H1 (cell line): ENCODE data around the gene PRCP. TPM values are rescaled to one million over a fixed set of nuclear protein-coding genes. Genes with fewer than 3 reads are reported as not detected.

Experiments
- CTCF ChIA-PET: fragments of 300-600 bp; sonication (Branson Sonifier 250); formaldehyde crosslinking; loops from one replicate; lab custom pipeline; 2021; ENCODE audit not compliant: partially characterized antibody; lab: Charles Lee
- POLR2A ChIA-PET: fragments of 300-600 bp; sonication (Branson Sonifier 250); formaldehyde crosslinking; loops from one replicate; lab custom pipeline; 2021; ENCODE audit warnings: inconsistent platforms; ENCODE audit not compliant: partially characterized antibody; lab: Charles Lee
- DNase-seq, 2 experiments: peaks; one replicate each; pipeline versions ENCODE4 v3.0.0 to v3.0.0-alpha.2; 2010 to 2022; ENCODE audit warnings: low spot score in 2 of 2, low read depth in 1 of 2, mixed read lengths in 1 of 2
- FAIRE-seq: peaks from 2 replicates; lab custom pipeline; 2011; peaks lifted over from hg19 to GRCh38; lab: Jason Lieb, UNC
- H2AFZ ChIP-seq: 2 replicates; pipeline ENCODE4 v1.8.1; 2012; ENCODE audit warnings: low read length, inconsistent platforms
- H2AK5ac ChIP-seq: 2 replicates; pipeline ENCODE4 v1.6.1; 2013; ENCODE audit warnings: low read depth, low read length
- H2BK120ac ChIP-seq: replicated peaks from 2 replicates; pipeline ENCODE3; 2013; ENCODE audit warnings: low read depth, low read length, inconsistent platforms
- H2BK12ac ChIP-seq: 2 replicates; pipeline ENCODE4 v1.6.1; 2013; ENCODE audit warnings: low read depth, low read length
- H2BK15ac ChIP-seq: 2 replicates; pipeline ENCODE4 v1.6.1; 2013; ENCODE audit warnings: low read length
- H2BK20ac ChIP-seq: 2 replicates; pipeline ENCODE4 v1.6.1; 2013; ENCODE audit warnings: low read length
- H2BK5ac ChIP-seq: 2 replicates; pipeline ENCODE4 v1.6.1; 2013; ENCODE audit warnings: low read depth, low read length
- H3K14ac ChIP-seq: 2 replicates; pipeline ENCODE4 v1.6.1; 2013; ENCODE audit warnings: inconsistent platforms; ENCODE audit not compliant: insufficient read length
- H3K18ac ChIP-seq: 2 replicates; pipeline ENCODE4 v1.6.1; 2013; ENCODE audit warnings: low read length; ENCODE audit errors: extremely low read depth
- H3K23ac ChIP-seq: 2 replicates; pipeline ENCODE4 v1.6.1; 2013; ENCODE audit warnings: inconsistent platforms; ENCODE audit not compliant: insufficient read length
- H3K23me2 ChIP-seq: 2 replicates; pipeline ENCODE4 v1.6.1; 2013; ENCODE audit warnings: low read depth, low read length
- H3K27ac ChIP-seq: 2 replicates; pipeline ENCODE4 v1.6.1; 2011; ENCODE audit warnings: low read depth, low read length, inconsistent platforms
- H3K27me3 ChIP-seq, 4 experiments: replicated peaks in 1 of 4; 1 replicate in 1 of 4; 2 replicates in 3 of 4; pipeline versions ENCODE4 v1.6.1 to v1.8.1; 2011 to 2013; ENCODE audit warnings: low read length in 3 of 4, mild to moderate bottlenecking in 3 of 4, inconsistent platforms in 2 of 4, mixed read lengths in 2 of 4, moderate library complexity in 1 of 4; ENCODE audit not compliant: control insufficient read depth in 3 of 4, insufficient read depth in 3 of 4; ENCODE audit errors: extremely low read depth in 1 of 4
- H3K36me3 ChIP-seq, 4 experiments: 2 replicates each; pipeline versions ENCODE4 v1.6.1 to v1.8.1; 2011 to 2013; ENCODE audit warnings: mild to moderate bottlenecking in 4 of 4, low read length in 3 of 4, moderate library complexity in 2 of 4, control low read depth in 1 of 4, inconsistent platforms in 1 of 4; ENCODE audit not compliant: insufficient read depth in 4 of 4, control insufficient read depth in 2 of 4
- H3K4ac ChIP-seq: replicated peaks from 2 replicates; pipeline ENCODE3; 2013; ENCODE audit warnings: low read length, low read depth, mixed read lengths, inconsistent platforms; ENCODE audit not compliant: insufficient read length
- H3K4me1 ChIP-seq, 4 experiments: replicated peaks in 1 of 4; 1 replicate in 1 of 4; 2 replicates in 3 of 4; pipeline versions ENCODE4 v1.6.1 to v1.8.1; 2011 to 2013; ENCODE audit warnings: low read length in 3 of 4, inconsistent platforms in 2 of 4, mixed read lengths in 1 of 4; ENCODE audit not compliant: insufficient read depth in 4 of 4, control insufficient read depth in 3 of 4
- H3K4me2 ChIP-seq, 2 experiments: 2 replicates each; pipeline versions ENCODE4 v1.6.1 to v1.8.1; 2011 to 2013; ENCODE audit warnings: low read depth in 2 of 2, low read length in 2 of 2, control low read depth in 1 of 2, inconsistent platforms in 1 of 2, mild to moderate bottlenecking in 1 of 2; ENCODE audit not compliant: insufficient read depth in 1 of 2
- H3K4me3 ChIP-seq, 4 experiments: fragments of 200-600, 300-600 bp in 1 of 4; sonication (generic), shearing (Covaris generic), sonication (Bioruptor Twin) in 1 of 4; 2 replicates each; pipeline versions ENCODE4 v1.5.1 to v1.8.1; 2011 to 2016; ENCODE audit warnings: low read length in 4 of 4, low read depth in 3 of 4, control low read depth in 2 of 4, inconsistent platforms in 2 of 4, mild to moderate bottlenecking in 2 of 4, mixed read lengths in 1 of 4, moderate library complexity in 1 of 4; ENCODE audit not compliant: insufficient read depth in 2 of 4; ENCODE audit errors: extremely low read depth in 1 of 4
- H3K56ac ChIP-seq: replicated peaks from 2 replicates; pipeline ENCODE3; 2013; ENCODE audit warnings: low read depth, mild to moderate bottlenecking, mixed read lengths, low read length, inconsistent platforms; ENCODE audit not compliant: insufficient read length
- H3K79me1 ChIP-seq: 2 replicates; pipeline ENCODE4 v1.6.1; 2013; ENCODE audit warnings: low read depth, low read length, control low read depth
- H3K79me2 ChIP-seq, 2 experiments: 2 replicates each; pipeline versions ENCODE4 v1.6.1 to v1.8.1; 2012 to 2013; ENCODE audit warnings: low read length in 2 of 2, mild to moderate bottlenecking in 2 of 2, inconsistent platforms in 1 of 2; ENCODE audit not compliant: insufficient read depth in 2 of 2, control insufficient read depth in 1 of 2
- H3K9ac ChIP-seq, 4 experiments: replicated peaks in 1 of 4; 1 replicate in 1 of 4; 2 replicates in 3 of 4; pipeline versions ENCODE4 v1.6.1 to v1.8.1; 2011 to 2013; ENCODE audit warnings: low read depth in 3 of 4, low read length in 3 of 4, control low read depth in 2 of 4, mild to moderate bottlenecking in 2 of 4, moderate library complexity in 2 of 4, inconsistent platforms in 1 of 4; ENCODE audit errors: extremely low read depth in 1 of 4
- H3K9me3 ChIP-seq, 2 experiments: 2 replicates each; pipeline versions ENCODE4 v1.6.1 to v1.8.1; 2012 to 2013; ENCODE audit warnings: mild to moderate bottlenecking in 2 of 2, moderate library complexity in 2 of 2, control low read depth in 1 of 2, inconsistent platforms in 1 of 2, low read depth in 1 of 2, low read length in 1 of 2, mixed read lengths in 1 of 2; ENCODE audit not compliant: insufficient read depth in 2 of 2
- H4K20me1 ChIP-seq, 2 experiments: replicated peaks in 1 of 2; 2 replicates each; pipeline versions ENCODE3 to v1.8.1; 2011 to 2013; ENCODE audit warnings: inconsistent platforms in 2 of 2, low read length in 2 of 2, mild to moderate bottlenecking in 1 of 2; ENCODE audit not compliant: insufficient read depth in 2 of 2, control insufficient read depth in 1 of 2
- H4K5ac ChIP-seq: 2 replicates; pipeline ENCODE4 v1.6.1; 2013; ENCODE audit warnings: low read length, low read depth, mixed read lengths, inconsistent platforms; ENCODE audit not compliant: insufficient read length
- H4K8ac ChIP-seq: 2 replicates; pipeline ENCODE4 v1.8.0; 2013; ENCODE audit warnings: mild to moderate bottlenecking, moderate library complexity, low read length, inconsistent platforms; ENCODE audit not compliant: insufficient read depth; ENCODE audit errors: extremely low read depth
- H4K91ac ChIP-seq: replicated peaks from 2 replicates; pipeline ENCODE3; 2013; ENCODE audit warnings: low read length, mixed read lengths, inconsistent platforms; ENCODE audit not compliant: insufficient read length
- MAFK ChIP-seq: IDR thresholded peaks from 2 replicates; pipeline ENCODE4 v1.6.1; 2012; ENCODE audit warnings: low read depth, mild to moderate bottlenecking, improper control_type of control experiment, low read length
- NANOG ChIP-seq: IDR thresholded peaks from 2 replicates; pipeline ENCODE4 v1.6.1; 2011; ENCODE audit warnings: low read length, low read depth, mild to moderate bottlenecking, inconsistent platforms; ENCODE audit not compliant: insufficient read depth, poor library complexity, severe bottlenecking
- SAP30 ChIP-seq: fragments of 300-600 bp; sonication (generic); IDR thresholded peaks from 2 replicates; pipeline ENCODE4 v1.7.1; 2012; ENCODE audit warnings: low read length, moderate library complexity, mild to moderate bottlenecking, inconsistent platforms; ENCODE audit not compliant: insufficient read depth, insufficient replicate concordance
- SIX5 ChIP-seq: IDR thresholded peaks from 2 replicates; pipeline ENCODE4 v1.6.1; 2011; ENCODE audit warnings: mild to moderate bottlenecking, low read depth, low read length
- WGBS, 2 experiments: shearing (Covaris generic) in 1 of 2; methylation state at CpG; one replicate each; pipeline versions ENCODE4 v1.1.6 to v1.1.7; 2013 to 2015; ENCODE audit warnings: low lambda C conversion rate in 2 of 2, mixed read lengths in 2 of 2, inconsistent platforms in 1 of 2, low coverage in 1 of 2, missing lambda C conversion rate in 1 of 2; ENCODE audit not compliant: insufficient replicate concordance in 2 of 2, insufficient coverage in 1 of 2, insufficient read length in 1 of 2; ENCODE audit errors: extremely low coverage in 1 of 2, missing lambda C conversion rate in 1 of 2; 5-methylcytosine and 5-hydroxymethylcytosine counted together
- polyA plus RNA-seq, 7 experiments: library from polyadenylated mRNA; depleted of rRNA in 3 of 7; stranded (reverse) in 5 of 7; unstranded in 2 of 7; fragments of >200 nt in 5 of 7; fragments of 200-250 nt in 2 of 7; gene quantifications; 1 replicate in 5 of 7; 2 replicates in 1 of 7; 4 replicates in 1 of 7; pipeline versions ENCODE4 v1.2.1 to v1.2.3, GENCODE V29; 2011 to 2013; ENCODE audit warnings: missing spikeins in 2 of 7, mixed read lengths in 2 of 7
- total RNA-seq: library from RNA; stranded (reverse); fragmentation: NEBNext Ultra II Directional; extraction: Animal tissue kit (Norgen Biotek cat#: 25700); gene quantifications from 2 replicates; pipeline ENCODE4 v1.2.1, GENCODE V29; 2021

The PRCP gene
- total and polyA plus RNA-seq, 2 of the 8 experiments (the other 6 are each of a cell fraction or from before 2014, with no cell fraction given): 63.8 to 84.4 TPM

GRCh38 chr11:82858133-82858532 is 42.1 kb downstream of the PRCP start:
- Histone ChIP-seq H3K27ac (no peak overlapping the region), H3K9ac (no peak overlapping the region), H3K4me2 (no peak overlapping the region), H4K8ac (no peak overlapping the region), H3K4ac (no peak overlapping the region), H3K9me3 (no peaks in the 10 kb centered on the region), H3K79me2 (no peaks in the 10 kb centered on the region), H3K18ac (no peak overlapping the region), H3K79me1 (no peaks in the 10 kb centered on the region), H3K23ac (no peak overlapping the region), H3K27me3 (no peaks in the 10 kb centered on the region), H3K36me3 (no peaks in the 10 kb centered on the region), H2BK20ac (no peak overlapping the region), H2BK15ac (no peak overlapping the region), H2AFZ (no peak overlapping the region), H2BK5ac (no peak overlapping the region), H4K5ac (no peak overlapping the region), H3K14ac (no peak overlapping the region), H3K56ac (no peak overlapping the region), H3K23me2 (no peaks in the 10 kb centered on the region), H4K91ac (no peak overlapping the region), H2BK12ac (no peak overlapping the region), H2AK5ac (no peak overlapping the region), H3K4me1 (no peaks in the 10 kb centered on the region), H4K20me1 (peaks cover 0 to 2% of the 10 kb centered on the region in 2 experiments), H3K4me3 (no peak overlapping the region), H2BK120ac (no peak overlapping the region)
- no peak for DNase-seq
- 85% methylated on average over 2 of the region's 2 CpGs; no CpG with 5 or more reads in 1 of the 2 experiments for WGBS, 2 experiments
- peak; percentile 39 for FAIRE-seq
- ChIA-PET POLR2A (no interaction called here), CTCF (interaction anchor here (0.8 to 2.0 kb wide), 2 partner anchors 10 to 140 kb away, joined by 3 to 8 read pairs; no protein-coding TSS in a partner anchor)
- TF ChIP-seq SIX5 (no peak), NANOG (no peak), MAFK (no peak), SAP30 (no peak)
